Tibial nerve (tissue), 4 donors: ENCODE data around the gene CCDC150.

Source experiments
- CTCF ChIP-seq, 5 experiments: fragments of 200-600 bp in 3 of 5; fragments of 450-650 bp in 2 of 5; sonication (generic) in 3 of 5; IDR thresholded peaks; one replicate each; pipeline ENCODE4 v1.5.1; 2016 to 2019; ENCODE audit warnings: antibody characterized with exemption in 5 of 5, mild to moderate bottlenecking in 3 of 5, moderate library complexity in 2 of 5
- EP300 ChIP-seq, 2 donors: sonication (generic); formaldehyde crosslinking; IDR thresholded peaks; one replicate each; pipeline ENCODE4 v1.6.1; 2017; ENCODE audit warnings: antibody characterized with exemption in 2 of 2, mild to moderate bottlenecking in 1 of 2
- POLR2A ChIP-seq, 2 donors: fragments of 450-650 bp; IDR thresholded peaks; one replicate each; pipeline ENCODE4 v1.6.1; 2017; ENCODE audit warnings: antibody characterized with exemption in 2 of 2, mild to moderate bottlenecking in 2 of 2, moderate library complexity in 2 of 2

- TF ChIP-seq CTCF (IDR thresholded peaks at IDR 0.05) (no peak), EP300 (IDR thresholded peaks at IDR 0.05) (no peak), POLR2A (IDR thresholded peaks at IDR 0.05) (no peak)
Observed at GRCh38 chr2:196649202-196649601, 9.7 kb downstream of the CCDC150 start.
